ENCODE measurements around the gene ZNF543. TPM values are rescaled to one million over a fixed set of nuclear protein-coding genes. Genes with fewer than 3 reads are reported as not detected.

The ZNF543 gene
- total RNA-seq, 1 experiment from 2014 or later, result 8.4 TPM

GRCh38 chr19:57338877-57339276 is 18.6 kb downstream of the ZNF543 start:
- Mint-ChIP-seq H3K4me3 (no peak overlapping the region), H3K27ac (no peak overlapping the region)
- TF ChIP-seq CTCF (conservative IDR thresholded peaks at IDR 0.05), result no peak

More at GRCh38 chr19:57338877-57339276, 18.6 kb downstream of the ZNF543 start:
- no CpG with 5 or more reads among the region's 3 CpGs for WGBS (ENCODE audit: extremely low coverage, insufficient read length, low lambda C conversion rate)
- Histone ChIP-seq H3K4ac (ENCODE audit: low read depth, low read length) (no peak overlapping the region), H3K18ac (ENCODE audit: insufficient read length, low read depth, low read length) (no peak overlapping the region), H3T11ph (ENCODE audit: low read length) (no peak overlapping the region), H2AK5ac (ENCODE audit: insufficient read length, low read length) (no peak overlapping the region), H3K9me3 (ENCODE audit: control insufficient read depth, low read depth, low read length) (no peaks in the 10 kb centered on the region), H4K8ac (replicated peaks; ENCODE audit: insufficient read length, low read depth, low read length) (no peak overlapping the region), H3K56ac (ENCODE audit: insufficient read length, low read depth, low read length) (no peak overlapping the region), H3K9ac (ENCODE audit: extremely low read depth, insufficient read length, low read length) (no peak overlapping the region), H2BK20ac (ENCODE audit: low read depth, low read length, poor library complexity, severe bottlenecking) (no peak overlapping the region), H3K4me2 (ENCODE audit: insufficient read depth, insufficient read length, low read length) (no peak overlapping the region), H3K23ac (ENCODE audit: insufficient read length, low read depth, low read length) (no peak overlapping the region), H3K79me2 (ENCODE audit: insufficient read depth, low read length) (no peaks in the 10 kb centered on the region), H3K27me3 (ENCODE audit: insufficient read depth, low read length) (no peaks in the 10 kb centered on the region), H4K91ac (ENCODE audit: insufficient read length, low read depth, low read length) (no peak overlapping the region), H2BK15ac (ENCODE audit: low read depth, low read length) (no peak overlapping the region), H4K5ac (ENCODE audit: insufficient read length, low read depth, low read length) (no peak overlapping the region), H3K14ac (ENCODE audit: insufficient read depth, low read length) (no peak overlapping the region), H3K27ac (ENCODE audit: insufficient read length, low read depth, low read length) (no peak overlapping the region), H3K23me2 (ENCODE audit: insufficient read length, low read depth, low read length, poor library complexity, severe bottlenecking) (no peaks in the 10 kb centered on the region), H2BK12ac (ENCODE audit: insufficient read length, low read depth, low read length) (no peak overlapping the region), H3K79me1 (ENCODE audit: insufficient read depth, low read depth, low read length, poor library complexity, severe bottlenecking) (no peaks in the 10 kb centered on the region), H2AFZ (ENCODE audit: low read length) (no peak overlapping the region), H2BK5ac (ENCODE audit: insufficient read length, low read length) (no peak overlapping the region), H2BK120ac (ENCODE audit: low read depth, low read length, poor library complexity, severe bottlenecking) (no peak overlapping the region), H4K20me1 (ENCODE audit: control insufficient read depth, insufficient read depth, insufficient read length) (no peaks in the 10 kb centered on the region), H3K4me1 (ENCODE audit: insufficient read depth, low read length) (no peaks in the 10 kb centered on the region)
- Mint-ChIP-seq H3K27me3 (ENCODE audit: low read depth) (peaks cover 14% of the 10 kb centered on the region), H3K4me1 (no peaks in the 10 kb centered on the region; a peak in 1 of 4 replicates), H3K9me3 (no peaks in the 10 kb centered on the region), H3K36me3 (ENCODE audit: insufficient read depth in 1 of 3, low read depth in 3 of 3) (no peaks in the 10 kb centered on the region)
- DNase-seq, result no peak

Data from H9 (cell line).